ENCODE measurements around the gene SLC22A8.

SLC22A8 gene

GRCh38 chr11:63012430-63012829 is 3.2 kb downstream of the SLC22A8 start:
- H3K4me3 ChIP-seq (ENCODE audit: low read depth, low read length) = no peak overlapping the region
- no peak for TF ChIP-seq CTCF (conservative IDR thresholded peaks at IDR 0.05; ENCODE audit: low read depth, low read length)
- DNase-seq (ENCODE audit: low read depth) = no peak

DNA sequence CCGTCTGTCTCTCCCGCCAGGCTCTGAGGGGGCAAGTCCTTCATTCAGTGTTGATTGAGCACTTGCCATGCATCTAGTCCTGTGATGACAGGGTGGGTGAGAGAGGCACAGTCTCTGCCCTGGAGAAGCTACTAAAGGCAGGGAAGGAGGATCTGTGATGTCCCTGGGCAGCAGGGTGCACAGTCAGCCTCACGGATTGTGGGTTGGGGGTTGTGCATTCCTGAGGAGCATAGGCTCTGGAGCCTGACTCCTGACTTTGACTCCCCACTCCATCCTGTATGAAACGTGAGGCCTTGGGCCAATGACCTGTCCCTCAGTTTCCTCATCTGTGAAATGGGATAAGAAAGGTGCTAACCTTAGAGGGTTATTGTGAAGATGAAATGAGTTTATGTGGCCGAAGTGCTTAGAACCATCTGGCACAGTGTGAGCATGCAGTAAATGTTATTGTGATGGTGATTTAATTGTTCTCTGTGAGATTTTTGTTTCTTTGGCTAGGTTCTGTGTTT is 4.7 kb downstream of the SLC22A8 start:
- TF ChIP-seq CTCF (conservative IDR thresholded peaks at IDR 0.05; ENCODE audit: low read depth, low read length) = no peak
- no peak for DNase-seq (ENCODE audit: low read depth)
- H3K4me3 ChIP-seq (ENCODE audit: low read depth, low read length) = no peak overlapping the region

GRCh38 chr11:63007920-63008319 is 7.7 kb downstream of the SLC22A8 start:
- no peak for TF ChIP-seq CTCF (conservative IDR thresholded peaks at IDR 0.05; ENCODE audit: low read depth, low read length)
- H3K4me3 ChIP-seq (ENCODE audit: low read depth, low read length) = no peak overlapping the region
- DNase-seq (ENCODE audit: low read depth) = no peak

DNA sequence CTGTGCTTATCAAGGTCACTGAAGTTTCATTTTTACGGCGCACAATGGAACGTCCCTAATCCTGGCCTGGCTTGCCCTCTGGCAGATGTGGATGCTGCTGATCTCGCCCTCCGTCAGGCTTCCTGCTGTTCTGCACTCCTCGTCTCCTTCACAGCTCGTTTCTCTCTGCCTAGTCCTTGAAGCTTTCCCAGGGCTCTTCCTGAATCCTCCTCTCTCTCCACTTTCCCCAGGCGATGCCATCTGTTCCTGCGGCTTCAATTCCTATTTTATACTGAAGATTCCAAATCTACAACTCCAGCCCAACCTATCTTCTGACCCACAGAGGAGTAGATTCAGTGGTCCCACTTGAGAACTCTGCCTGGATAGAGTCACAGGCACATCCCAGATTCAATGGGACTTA is 14.2 kb downstream of the SLC22A8 start:
- H3K4me3 ChIP-seq (ENCODE audit: low read depth, low read length) = no peak overlapping the region
- no peak for DNase-seq (ENCODE audit: low read depth)
- TF ChIP-seq CTCF (conservative IDR thresholded peaks at IDR 0.05; ENCODE audit: low read depth, low read length) = no peak

GRCh38 chr11:62999649-63000048 is 16.0 kb downstream of the SLC22A8 start:
- TF ChIP-seq CTCF (conservative IDR thresholded peaks at IDR 0.05; ENCODE audit: low read depth, low read length) = no peak
- DNase-seq (ENCODE audit: low read depth) = no peak
- no peak overlapping the region for H3K4me3 ChIP-seq (ENCODE audit: low read depth, low read length)

GRCh38 chr11:62999156-62999555 is 16.5 kb downstream of the SLC22A8 start:
- no peak for DNase-seq (ENCODE audit: low read depth)
- TF ChIP-seq CTCF (conservative IDR thresholded peaks at IDR 0.05; ENCODE audit: low read depth, low read length) = no peak

DNA sequence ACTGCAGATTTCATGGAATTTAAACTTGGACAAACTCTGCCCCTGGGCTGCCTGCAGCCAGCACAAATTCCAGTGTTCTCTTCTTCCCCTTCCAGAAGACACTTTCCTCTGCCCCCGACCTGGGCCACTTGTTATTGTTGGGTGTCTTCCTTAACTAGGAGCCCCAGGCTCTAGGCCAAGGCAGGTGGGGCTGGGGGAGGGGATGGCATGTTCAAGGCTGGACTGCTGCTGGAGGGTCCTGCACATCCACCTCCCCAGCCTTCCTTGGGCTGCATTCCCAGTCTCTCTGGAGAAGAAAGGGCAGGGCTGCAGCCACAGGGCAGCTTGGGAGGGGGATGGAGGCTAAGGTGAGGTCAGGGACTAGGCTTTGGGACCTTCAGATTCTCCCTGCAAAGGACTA is 19.4 kb downstream of the SLC22A8 start:
- TF ChIP-seq CTCF (conservative IDR thresholded peaks at IDR 0.05; ENCODE audit: low read depth, low read length) = no peak
- no peak for DNase-seq (ENCODE audit: low read depth)
- H3K4me3 ChIP-seq (ENCODE audit: low read depth, low read length) = no peak overlapping the region

More at GRCh38 chr11:62999156-62999555, 16.5 kb downstream of the SLC22A8 start:
- no peak overlapping the region for H3K4me3 ChIP-seq (ENCODE audit: low read depth, low read length)
